Right hindlimb (tissue), 1 donor: ENCODE measurements around the gene UBAP1L.
"Not testable (repeated sequence)": the region's sequence is repeated elsewhere in the genome, so short reads cannot be mapped to it uniquely, and the experiment has no call there.

Experiments
- DNase-seq: peaks from one replicate; pipeline ENCODE4 v3.0.0-alpha.2; 2018

Gene UBAP1L

DNA sequence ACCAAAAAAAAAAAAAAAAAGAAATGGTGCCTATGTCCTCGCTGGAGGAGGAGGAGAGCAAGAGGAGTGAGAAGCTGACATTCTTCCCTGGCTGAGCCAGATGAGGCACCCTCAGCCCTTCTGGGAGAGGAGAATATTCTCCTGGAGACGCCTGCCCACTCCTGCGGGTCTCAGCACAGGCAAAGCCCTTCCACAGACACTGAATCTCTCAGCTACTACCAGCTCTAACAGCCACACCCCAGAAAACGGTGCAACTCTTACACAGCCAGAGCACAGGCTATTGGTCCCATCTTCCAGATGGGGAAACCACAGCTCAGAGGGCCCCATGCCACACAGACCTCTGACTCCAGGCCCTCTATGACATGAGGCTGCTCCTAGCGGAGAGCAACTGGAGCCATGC is 52.9 kb downstream of the UBAP1L start:
- no peak for DNase-seq

DNA sequence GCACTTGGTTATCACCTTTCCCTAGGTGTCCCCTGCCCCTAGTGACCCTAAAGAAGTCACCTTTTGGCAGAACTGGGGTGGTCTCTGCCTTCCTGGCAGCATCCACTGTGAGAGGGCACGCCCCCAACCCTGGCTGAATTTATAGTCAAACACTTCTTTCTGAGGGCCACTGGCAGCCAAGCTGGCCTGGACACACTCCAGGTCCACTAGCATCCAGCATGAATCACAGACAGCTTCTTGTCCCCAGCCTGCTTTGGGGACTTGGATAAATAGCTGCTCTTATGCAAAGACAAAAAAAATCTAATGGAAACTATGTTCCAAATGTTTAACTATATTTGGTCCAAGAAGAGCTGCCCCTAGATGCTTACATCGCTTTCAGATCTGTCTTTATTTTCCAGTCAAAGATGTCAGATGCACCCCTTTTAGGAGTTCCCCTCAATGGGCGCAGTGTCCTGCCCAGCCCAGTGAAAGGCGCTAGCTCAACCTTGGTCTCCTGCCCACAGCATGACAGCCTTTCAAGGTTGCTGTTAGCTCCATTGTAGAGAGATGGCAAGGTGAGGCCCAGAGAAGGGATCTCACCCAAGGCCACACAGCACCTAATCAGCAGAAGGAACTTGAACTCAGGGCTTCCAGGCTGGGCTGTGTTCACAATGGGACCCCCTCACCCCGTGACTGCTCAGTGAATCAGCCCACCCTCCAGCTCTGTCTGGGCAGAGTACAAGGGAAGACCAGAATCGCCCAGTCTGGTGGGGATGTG is 54.2 kb downstream of the UBAP1L start:
- no peak for DNase-seq

DNA sequence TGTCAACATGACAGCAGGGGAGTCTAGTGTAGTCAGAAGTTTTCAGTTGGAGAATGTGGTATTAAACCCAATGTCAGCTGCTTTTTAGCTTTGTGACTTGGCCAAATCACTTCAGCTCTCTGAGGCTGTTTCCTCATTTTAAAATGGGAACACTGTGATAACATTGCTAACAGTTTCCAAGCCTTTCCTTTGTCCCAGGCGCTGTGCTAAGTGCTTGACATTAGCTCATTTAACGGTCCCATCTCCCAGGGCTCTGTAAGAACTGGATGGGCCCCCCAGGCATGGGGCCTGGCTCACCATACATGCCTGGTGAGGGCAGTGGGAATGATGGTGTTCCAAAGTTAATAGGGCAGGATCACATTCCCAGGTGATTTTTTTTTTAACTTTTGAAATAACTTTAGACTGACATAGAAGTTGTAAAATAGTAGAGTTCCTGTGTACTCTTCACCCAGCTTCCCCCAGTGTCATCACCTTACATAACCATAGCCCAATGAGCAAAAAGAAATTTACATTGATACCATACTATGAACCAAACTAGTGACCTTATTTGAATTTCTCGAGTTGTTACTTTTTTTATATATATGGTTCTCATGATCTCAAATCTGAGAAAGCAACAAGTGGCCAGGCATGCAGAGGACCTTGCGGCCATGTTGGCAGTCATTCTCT is 54.9 kb downstream of the UBAP1L start:
- DNase-seq: no peak

DNA sequence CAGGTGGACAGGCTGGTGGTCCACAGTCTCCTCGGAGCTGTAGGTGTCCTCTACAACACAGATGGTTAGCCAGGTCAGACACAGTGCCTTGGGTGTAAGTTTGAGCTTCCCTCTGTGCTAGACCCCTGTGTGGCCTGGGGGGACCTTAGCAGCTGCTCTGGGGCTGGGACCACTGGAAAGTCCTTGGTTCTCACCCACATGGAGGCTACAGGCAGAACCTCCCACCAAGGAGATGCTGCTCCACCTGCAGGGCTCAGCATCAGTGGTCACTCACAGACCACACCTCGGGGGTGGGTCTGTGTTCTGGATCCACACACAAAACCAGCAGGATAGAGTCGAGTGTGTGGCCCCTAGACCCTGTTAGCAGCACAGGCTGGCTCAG is 55.6 kb downstream of the UBAP1L start:
- DNase-seq: no peak

DNA sequence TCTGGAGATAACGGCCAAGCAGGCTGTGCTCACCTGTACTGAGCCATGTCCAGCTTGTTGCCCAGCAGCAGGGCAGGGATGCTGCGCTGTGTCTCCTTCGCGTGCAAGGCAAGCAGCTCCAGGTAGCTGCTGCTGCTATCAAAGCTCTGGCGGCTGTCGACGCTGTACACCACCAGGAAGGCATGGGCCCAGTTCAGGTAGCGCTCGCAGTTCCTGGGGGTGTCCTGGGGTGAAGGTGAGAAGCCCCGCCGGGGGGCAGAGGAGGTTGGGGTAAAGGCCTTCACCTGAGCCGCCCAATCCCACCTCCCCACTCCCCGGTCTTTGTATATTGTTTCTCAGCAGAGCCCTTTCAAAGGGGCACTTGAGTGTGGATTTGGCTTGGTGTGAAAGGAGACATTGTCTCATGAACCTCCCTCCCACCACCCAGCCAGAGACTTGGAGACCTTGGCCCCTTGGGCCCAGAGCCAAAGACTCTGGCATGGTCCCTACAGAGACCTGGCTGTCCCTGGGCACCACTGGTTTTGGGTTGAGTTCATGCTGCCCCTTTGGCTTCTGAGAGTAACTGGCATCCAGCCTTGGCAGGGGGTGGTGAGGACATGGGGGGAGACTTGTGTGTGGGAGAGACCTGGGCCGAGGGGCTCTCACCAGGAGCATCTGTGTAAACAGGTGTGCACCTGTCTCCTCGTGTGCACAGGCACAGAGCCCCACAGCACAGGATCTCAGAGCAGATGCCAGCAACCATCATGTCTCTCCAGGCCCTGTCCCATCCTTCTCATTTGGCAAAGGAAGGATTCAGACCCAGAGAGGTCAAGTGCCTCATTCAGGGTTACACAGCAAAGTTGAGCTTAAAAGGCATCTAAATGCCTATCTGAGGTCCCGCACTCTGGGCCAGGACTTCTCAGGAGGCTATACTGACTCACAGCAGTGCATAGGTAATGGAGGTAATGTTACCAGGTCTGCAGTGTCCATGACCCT is 56.3 kb downstream of the UBAP1L start:
- no peak for DNase-seq

DNA sequence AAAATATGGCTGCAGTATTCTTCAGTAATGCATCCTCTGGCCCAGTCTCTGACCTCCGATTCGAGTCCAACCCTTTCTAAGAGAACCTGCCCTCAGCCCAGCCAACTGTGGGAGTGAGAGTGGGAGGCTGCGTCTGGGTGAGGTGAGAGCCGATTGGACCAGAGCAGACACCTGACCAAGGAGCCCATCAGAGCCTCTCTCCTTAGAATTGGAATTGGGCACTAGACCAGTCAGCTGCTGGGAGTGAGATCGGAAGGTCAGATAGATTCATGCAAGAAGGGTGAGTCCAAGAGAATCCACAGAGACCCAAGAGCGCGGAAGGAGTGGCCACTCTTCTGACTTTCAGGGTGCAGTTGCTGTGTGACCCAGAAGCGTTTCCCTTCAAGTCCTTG is 57.5 kb downstream of the UBAP1L start:
- DNase-seq: no peak

DNA sequence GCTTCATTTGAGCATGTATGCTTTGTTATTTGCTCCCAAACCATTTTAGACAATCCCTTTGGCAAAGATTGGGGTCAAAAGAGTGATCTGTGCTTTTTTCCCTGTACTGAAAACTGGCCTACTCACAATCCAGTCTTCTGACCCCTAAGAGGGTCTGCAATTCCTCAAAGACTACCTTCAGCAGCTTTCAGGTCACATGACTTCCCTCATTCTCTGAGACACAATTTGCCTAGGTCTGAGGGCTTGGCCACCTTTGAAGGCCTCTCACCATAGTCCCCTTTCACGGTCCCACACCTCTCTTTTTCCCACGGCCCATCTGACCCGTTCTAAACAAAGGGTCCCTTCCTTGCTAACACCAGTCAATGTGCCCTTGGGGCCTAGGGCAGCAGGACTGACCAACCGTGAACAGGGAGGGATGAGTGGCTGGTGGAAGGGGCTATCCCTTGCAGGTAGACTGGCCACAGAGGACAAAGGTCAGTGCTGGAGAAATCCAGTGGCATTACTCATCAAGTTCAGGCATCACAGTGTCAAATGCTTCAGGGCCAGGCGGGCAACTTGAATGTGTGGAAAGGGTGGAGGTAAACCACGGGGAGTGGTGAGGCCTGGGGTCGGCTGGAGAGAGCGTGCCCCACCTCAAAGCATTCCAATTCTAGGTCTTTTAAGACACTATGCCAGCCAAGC is 58.0 kb downstream of the UBAP1L start:
- DNase-seq: no peak

DNA sequence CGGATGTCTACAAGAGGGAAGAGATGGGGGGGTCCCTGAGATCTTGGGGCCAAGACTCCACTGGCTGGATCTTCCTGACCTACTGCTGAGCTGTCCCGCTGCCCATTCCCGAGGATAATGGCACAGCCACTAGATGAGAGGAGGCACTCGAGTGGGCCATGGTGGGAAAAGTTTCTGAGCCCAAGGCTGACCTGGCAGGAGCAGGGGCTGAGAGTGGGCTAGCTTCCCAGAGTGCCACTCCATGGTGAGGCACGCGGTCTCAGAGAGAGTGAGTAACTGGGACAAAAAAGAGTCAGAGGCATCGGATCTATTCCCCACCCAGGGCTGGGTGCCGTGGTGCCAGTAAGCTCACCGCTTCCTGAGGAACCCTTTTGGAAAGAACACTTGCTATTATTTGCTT is 58.9 kb downstream of the UBAP1L start:
- no peak for DNase-seq

DNA sequence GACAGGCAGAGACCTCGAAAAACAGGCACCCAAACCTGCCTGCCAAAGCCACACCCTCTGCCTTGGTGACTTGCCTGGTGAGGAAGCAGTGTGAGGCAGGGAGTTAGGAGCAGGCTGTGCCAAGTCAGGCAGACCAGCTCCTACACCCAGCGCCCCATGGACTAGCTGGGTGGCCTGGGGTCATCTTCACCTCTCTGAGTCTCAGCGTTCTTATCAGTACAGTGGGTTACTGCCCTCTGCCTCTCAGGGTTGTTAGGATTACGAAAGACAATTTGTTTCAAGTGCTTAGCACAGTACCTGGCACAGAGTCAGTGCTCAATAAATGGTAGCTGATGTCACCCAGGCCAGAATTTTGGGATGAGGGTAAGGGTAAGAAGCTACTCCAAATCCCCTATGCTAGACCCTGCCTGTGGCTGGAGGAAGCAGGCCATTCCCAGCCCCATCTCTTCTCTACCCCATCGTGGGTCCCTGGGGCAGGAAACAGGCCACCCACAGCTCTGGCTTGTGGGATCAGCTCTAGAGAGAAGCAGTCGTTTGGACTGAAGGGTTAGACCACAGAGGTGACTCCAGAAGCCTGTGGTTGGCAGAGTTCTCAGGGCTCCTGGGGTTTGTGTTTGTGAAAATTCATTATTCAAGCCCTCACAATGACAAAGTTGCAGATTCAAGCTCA is 59.7 kb downstream of the UBAP1L start:
- no peak for DNase-seq

DNA sequence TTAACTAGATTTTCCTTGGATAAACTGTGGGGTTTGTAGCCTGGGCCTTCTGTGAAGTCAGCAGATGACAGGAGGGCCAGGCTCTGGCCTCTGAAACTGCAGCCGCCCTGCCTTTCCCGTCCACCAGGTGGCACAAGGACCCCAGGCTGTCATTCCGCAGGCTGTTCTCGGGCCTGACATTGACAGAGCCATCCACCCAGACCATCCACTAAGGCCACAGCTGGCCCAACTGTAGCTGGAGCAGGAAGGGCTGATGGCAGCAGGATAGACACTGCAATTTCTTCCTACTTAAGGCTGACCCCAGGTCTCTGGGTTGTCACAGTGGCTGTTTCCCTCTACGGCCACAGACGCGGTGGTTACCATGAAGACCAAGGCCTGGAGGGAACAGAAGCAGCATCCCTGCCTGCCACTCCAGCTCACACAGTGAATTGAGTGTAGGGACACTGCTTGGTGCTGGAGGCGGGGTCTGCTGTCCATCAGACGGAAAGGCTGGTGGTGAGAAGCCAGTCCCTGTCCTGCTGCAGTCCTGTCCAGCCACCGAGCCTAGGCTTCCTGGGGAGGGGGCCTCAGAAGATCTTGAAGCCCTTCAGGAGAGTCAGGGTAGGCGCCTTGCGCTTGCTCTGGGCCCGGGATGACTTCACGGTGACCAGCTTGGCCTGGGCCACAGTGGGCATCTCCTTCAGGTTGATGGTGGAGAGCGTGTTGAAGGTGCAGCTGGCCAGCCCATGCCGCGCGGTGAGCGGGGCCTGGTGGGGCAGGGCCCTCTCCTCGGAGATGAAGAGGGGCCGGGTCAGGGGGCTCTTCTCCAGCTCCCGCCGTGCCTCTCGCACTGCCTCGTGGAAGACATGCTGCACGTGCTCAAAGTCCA is 60.4 kb downstream of the UBAP1L start:
- peak; percentile 84 for DNase-seq

DNA sequence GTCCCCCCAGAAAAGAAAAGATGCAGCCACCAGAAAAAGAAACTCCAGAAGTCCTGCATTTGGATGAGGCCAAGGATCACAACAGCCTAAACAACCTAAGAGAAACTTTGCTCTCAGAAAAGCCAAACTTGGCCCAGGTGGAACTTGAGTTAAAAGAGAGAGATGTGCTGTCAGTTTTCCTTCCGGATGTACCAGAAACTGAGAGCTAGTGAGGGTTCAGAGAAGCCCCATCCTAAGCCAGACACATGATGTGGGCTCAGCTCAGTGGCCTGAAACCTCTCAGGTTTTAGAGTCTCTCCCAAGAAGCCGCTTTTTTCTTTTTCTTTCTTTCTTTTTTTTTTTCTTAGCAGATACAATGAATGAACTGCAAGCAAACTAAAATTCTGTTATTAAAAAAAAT is 62.0 kb downstream of the UBAP1L start:
- no peak for DNase-seq

DNA sequence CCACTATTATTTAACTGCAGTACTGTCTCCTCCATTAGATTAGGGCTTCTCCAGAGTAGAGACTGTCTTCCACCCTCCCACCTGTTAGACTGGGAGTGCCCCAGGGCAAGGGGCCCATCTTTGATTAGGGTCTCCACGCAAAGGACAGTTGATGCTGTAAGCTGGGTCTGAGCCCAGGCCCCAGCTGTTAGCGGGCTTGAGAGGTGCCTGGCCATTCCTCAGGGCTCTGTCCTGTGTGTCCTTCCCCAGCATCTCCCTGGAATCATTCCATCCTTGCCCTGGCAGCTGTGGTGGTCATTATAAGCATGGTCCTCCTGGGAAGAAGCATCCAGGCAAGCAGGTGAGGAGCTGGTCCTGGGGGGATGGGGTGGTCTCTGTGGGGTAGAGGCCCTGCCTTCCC is 63.7 kb downstream of the UBAP1L start:
- no peak for DNase-seq

DNA sequence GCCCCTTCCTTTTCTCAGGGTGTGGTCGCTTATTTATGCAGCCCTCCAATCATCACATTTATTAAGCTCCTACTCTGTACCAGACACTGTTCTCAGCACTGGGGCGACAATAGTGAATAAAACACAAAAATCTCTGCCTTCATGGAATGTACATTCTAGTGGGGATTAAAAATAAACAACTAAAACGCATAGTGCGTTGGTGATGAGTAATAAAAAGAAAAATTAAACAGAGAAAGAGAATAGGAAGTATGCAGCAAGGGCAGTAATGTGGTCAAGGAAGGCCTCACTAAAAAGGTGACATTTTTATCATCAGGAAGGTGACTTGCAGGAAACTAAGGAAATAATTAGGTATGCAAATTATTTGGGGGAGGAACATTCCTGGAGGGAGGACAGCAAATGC is 64.7 kb downstream of the UBAP1L start:
- DNase-seq: no peak

DNA sequence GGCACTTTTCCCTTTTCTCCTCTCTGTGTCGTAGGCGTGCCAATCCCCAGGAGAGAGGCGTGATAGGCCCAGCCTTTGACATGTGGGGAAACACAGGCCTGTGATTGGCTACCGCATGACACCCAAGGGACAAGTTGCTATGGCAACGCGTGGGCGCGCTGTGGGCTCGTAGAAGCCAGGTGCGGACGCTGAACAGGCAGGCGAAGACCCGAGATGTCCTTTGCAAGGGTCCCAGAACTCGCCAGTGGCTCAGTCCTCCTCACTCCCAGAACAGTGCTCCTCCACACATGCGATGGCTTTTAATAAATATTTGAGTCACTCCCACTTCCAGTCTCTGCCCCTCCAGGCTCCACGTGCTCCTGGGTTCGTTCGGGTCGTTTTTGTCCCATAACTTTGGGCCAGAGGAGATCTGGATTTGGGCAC is 65.6 kb downstream of the UBAP1L start:
- DNase-seq: peak; percentile 91

DNA sequence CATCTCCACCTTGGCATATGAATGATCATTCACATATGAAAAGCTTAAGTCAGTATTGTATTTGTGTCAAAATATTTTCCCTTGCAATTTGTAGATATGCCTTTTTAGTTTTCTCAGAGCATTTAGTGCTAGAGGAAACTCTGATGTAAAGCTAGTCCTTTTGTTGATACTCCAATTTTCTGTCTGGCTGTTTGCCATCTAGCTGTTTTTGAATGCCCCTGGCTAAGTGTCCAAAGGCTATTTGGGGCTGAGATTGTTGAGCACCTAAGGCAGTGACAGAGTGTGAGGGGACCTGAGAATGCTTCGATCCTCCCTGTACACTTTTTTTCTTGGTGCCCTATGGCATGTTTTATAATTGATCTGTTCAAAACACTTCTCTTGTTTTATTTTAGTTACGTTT is 66.8 kb downstream of the UBAP1L start:
- no peak for DNase-seq

DNA sequence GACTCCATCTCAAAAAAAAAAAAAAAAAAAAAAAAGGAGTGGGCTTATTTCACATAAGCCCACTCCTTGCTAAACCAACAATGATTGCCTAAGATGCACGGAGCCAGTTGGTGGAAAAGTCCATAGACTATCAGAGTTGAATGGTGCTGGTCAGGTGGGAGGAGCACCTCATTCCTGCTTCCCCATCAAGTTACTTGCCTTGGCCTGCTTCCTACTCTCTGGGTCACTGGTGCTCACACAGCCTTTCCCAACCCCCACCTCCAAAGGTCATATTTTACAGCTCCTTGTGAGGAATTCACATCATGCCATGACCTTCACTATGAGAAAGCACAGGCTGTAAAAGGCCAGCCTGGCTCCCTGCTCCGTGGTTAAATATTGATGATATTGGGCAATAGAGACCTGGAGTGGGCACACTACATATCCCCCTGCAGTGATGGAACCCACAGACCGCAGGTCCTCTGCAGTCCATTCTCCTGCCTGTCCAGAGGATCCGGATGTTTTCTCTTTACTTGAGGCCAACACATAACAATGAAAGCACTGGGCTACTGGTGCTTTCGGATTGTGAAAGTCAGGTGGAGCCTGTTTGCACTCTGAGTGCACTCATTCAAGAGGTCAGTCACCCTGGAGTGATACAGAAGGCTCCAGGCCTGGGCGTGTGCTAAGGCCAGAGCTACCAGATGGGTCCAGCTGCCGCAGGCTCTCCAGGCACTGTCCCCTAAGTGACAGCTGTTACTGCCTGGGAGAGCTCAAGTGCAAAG is 70.1 kb downstream of the UBAP1L start, which contains the start of gene SLC51B:
Gene SLC51B (plus strand): TSS at position 664 of the 758 bp plus-strand sequence. CDS start 4,618 bp downstream, outside the sequence.
- DNase-seq: peak; percentile 60

DNA sequence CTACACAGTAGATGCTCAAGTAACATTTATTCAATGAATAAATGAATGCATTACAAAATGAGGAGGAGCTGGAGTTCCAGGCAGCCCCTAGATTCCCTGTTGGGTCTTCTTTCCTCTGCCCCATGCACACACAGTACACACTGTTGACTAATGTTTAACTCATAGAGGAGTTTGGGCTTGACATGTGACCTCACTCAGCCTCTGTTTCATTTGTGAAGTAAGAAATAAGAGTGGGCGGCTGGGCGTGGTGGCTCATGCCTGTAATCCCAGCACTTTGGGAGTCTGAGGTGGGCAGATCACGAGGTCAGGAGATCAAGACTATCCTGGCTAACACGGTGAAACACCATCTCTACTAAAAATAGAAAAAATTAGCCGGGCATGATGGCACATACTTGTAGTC is 70.8 kb downstream of the UBAP1L start:
- DNase-seq: not testable (repeated sequence)

DNA sequence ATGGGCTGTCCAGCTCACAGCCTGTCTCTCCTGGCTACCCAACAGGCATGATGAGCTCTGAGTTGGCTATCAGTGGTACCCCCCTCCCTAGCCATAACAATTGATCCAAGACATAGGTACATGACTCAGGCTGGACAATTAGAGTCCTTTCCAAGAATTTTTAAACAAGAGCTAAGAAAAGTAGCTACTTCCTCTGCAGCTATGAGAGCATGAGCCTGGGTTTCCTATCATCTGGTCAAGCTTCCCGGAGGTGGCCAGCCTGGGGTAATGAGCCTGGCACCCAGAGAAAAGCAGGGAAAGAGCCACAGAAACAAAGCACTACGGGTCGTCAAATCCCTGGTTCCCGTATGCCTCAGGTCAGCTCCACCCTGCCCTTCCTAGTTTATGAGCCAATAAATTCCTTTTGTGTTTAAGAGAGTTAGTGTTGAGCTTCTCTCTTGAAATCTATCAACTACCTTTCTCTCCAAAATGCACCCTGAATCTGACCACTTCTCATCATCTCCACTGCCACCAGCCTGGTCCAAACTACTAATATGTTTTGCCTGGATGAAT is 72.1 kb downstream of the UBAP1L start:
- no peak for DNase-seq
